ENCODE results near the gene GALNT5.

GRCh38 chr2:157246765-157247407 is 10.6 kb upstream of the GALNT5 start:
- TF ChIP-seq ETV6 (conservative IDR thresholded peaks at IDR 0.05 in 1 of 2, IDR thresholded peaks at IDR 0.05 in 1 of 2; ENCODE audit: borderline replicate concordance in 1 of 2, low read depth in 1 of 2) (no peak), RCOR1 (conservative IDR thresholded peaks at IDR 0.05; ENCODE audit: low read depth, low read length) (no peak), USF2 (IDR thresholded peaks at IDR 0.05; ENCODE audit: borderline replicate concordance, low read depth, low read length) (no peak), CTCF (IDR thresholded peaks at IDR 0.05 in 2 of 3, conservative IDR thresholded peaks at IDR 0.05 in 1 of 3; ENCODE audit: control insufficient read depth in 2 of 3, extremely low read depth in 1 of 3, insufficient read depth in 1 of 3, low read depth in 3 of 3, low read length in 3 of 3) (no peak), SMC3 (IDR thresholded peaks at IDR 0.05; ENCODE audit: borderline replicate concordance, low read length) (no peak)

Measured in GM12878 (cell line).